Measurements from ENCODE around the gene CAPZB. TPM values are rescaled to one million over a fixed set of nuclear protein-coding genes. Genes with fewer than 3 reads are reported as not detected.
"Not testable (repeated sequence)": the region's sequence is repeated elsewhere in the genome, so short reads cannot be mapped to it uniquely, and the experiment has no call there.

CAPZB gene
- polyA plus RNA-seq: 100 to 1,000 TPM; 221 to 272 TPM

DNA sequence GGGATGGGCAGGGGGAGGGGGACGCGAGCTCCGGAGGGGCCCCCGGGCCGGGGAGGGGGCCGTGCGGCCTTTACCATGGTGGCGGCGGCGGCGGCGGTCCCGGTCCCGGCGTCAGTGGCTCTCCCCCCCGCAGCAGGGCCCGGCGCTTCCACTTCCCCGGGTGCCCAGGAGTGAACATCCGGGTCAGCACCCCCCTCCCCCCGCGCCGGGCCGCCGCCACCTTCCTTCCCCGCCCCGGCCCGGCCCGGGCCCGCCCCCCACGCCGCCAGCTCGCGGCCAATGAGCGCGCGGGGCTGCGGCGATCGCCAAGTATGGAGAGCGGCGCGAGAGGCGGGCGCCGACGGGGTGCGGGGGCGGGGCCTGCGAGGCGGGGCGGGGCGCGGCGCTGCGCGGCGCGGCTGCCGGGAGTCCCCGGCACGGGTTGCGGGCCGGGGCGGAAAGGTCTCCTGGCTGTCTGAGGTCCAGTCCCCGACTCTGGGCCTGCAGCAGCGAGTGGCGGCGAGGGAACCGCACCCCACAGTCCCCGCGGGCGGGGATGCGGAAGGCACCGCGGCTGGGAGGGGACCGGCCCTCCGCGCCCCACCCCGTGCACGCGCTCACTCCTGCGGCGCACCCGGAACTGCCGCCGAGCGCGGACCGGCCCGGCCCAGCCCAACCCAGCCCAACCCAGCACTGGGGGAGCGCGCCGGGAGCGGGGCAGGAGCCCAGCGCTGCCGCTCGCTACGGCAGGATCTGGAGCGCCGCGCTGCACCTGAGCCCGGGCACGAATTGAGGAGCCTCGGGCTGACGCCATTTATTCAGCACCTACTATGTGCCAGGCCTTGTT lies at the start of gene CAPZB:
CAPZB (minus strand) TSS at position 178 of the 826 bp plus-strand sequence; CDS start at position 77, 101 bp downstream.
- H3K27ac ChIP-seq (ENCODE audit: low read depth in 2 of 2, low read length in 1 of 2): peak within 1 kb of the TSS; percentile 93 to 98
- no peaks in the 10 kb centered on the region for H3K9me3 ChIP-seq (ENCODE audit: control insufficient read depth in 2 of 2, insufficient read depth in 1 of 2, low read depth in 1 of 2, low read length in 1 of 2)
- H3K4me3 ChIP-seq (ENCODE audit: low read depth in 1 of 2, low read length in 2 of 2): peak within 1 kb of the TSS; percentile 79 to 84
- H3K36me3 ChIP-seq (ENCODE audit: control insufficient read depth in 2 of 2, insufficient read depth in 2 of 2, low read length in 1 of 2): peaks cover 0 to 5% of the 10 kb centered on the region in 2 donors
- H3K4me1 ChIP-seq (ENCODE audit: control insufficient read depth in 2 of 2, insufficient read depth in 2 of 2, low read length in 1 of 2): peaks cover 12 to 23% of the 10 kb centered on the region in 2 donors
- H3K27me3 ChIP-seq (ENCODE audit: control insufficient read depth in 1 of 2, insufficient read depth in 2 of 2, low read length in 2 of 2): no peaks in the 10 kb centered on the region
- 0 to 1% methylated on average over 29 to 105 of the region's 106 CpGs for WGBS, 2 donors

DNA sequence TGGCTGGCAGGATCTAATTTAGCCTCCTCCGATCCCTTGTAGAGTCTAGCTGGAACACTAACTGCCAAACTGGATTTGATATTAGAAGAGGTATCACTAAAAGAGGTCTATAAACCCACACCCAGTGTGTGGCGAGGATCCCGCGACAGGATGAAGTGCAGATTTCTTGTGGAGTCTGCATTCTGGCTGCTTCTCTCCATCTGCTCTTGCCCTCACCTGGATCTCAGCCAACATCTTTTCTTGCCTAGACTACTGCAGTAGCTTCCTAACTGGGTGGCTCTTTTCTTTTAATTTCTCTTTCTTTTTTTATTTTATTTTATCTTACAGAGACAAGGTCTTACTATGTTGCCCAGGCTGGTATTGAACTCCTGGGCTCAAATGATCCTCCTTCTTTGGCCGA lies 48.9 kb upstream of the CAPZB start:
- Histone ChIP-seq H3K27me3 (ENCODE audit: control insufficient read depth in 1 of 2, insufficient read depth in 2 of 2, low read length in 2 of 2) (no peaks in the 10 kb centered on the region), H3K4me1 (ENCODE audit: control insufficient read depth in 2 of 2, insufficient read depth in 2 of 2, low read length in 1 of 2) (no peaks in the 10 kb centered on the region), H3K36me3 (ENCODE audit: control insufficient read depth in 2 of 2, insufficient read depth in 2 of 2, low read length in 1 of 2) (no peaks in the 10 kb centered on the region), H3K4me3 (ENCODE audit: low read depth in 1 of 2, low read length in 2 of 2) (no peak overlapping the region), H3K27ac (ENCODE audit: low read depth in 2 of 2, low read length in 1 of 2) (no peak overlapping the region), H3K9me3 (ENCODE audit: control insufficient read depth in 2 of 2, insufficient read depth in 1 of 2, low read depth in 1 of 2, low read length in 1 of 2) (peaks cover 0 to 6% of the 10 kb centered on the region in 2 donors)
- 80 to 94% methylated on average over 5 of the region's 5 CpGs for WGBS, 2 donors

DNA sequence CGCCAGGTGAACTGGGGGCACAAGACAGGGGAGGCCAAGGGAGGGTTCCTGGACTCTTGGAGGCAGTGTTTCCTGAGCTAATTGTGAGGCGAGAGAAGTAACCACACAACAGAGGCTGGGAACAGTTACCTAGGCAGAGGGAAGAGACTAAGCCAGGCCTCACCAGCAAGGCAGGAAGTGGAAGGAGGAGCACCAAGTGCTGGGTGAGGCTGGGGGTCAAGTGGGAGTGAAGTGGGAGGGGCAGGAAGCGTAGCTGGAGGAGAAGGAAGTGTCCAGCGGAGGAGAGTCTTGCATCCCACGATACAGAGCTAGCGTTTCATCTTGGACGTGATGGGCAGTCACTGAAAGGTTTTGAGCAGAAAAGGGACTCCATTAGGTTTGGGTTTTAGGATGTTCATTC lies 48.3 kb upstream of the CAPZB start:
- Histone ChIP-seq H3K27me3 (ENCODE audit: control insufficient read depth in 1 of 2, insufficient read depth in 2 of 2, low read length in 2 of 2) (no peaks in the 10 kb centered on the region), H3K9me3 (ENCODE audit: control insufficient read depth in 2 of 2, insufficient read depth in 1 of 2, low read depth in 1 of 2, low read length in 1 of 2) (peaks cover 0 to 6% of the 10 kb centered on the region in 2 donors)
- 67 to 80% methylated on average over 7 of the region's 7 CpGs for WGBS, 2 donors

DNA sequence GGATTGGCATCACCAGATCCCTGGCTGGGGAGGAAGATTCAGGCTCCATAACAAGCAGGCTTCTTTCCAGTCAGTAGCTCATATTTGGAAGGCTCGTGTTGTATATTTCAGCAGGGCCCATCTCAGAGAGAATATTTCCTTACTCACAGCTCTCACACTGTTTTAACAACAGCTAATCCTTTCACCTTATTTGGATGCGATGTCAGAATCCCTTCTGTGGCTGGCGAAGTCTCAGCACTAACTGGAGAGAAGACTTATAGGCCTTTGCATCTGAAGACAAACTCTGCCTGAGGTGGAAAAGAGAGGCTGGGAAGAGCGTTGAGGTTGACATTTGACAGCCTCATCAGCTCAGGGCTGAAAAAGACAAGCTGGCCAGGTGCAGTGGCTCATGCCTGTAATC lies 47.2 kb upstream of the CAPZB start:
- H3K27ac ChIP-seq (ENCODE audit: low read depth in 2 of 2, low read length in 1 of 2): no peak overlapping the region
- 79 to 83% methylated on average over 4 of the region's 4 CpGs for WGBS, 2 donors
- H3K4me3 ChIP-seq (ENCODE audit: low read depth in 1 of 2, low read length in 2 of 2): no peak overlapping the region

More for the DNA sequence above, 48.3 kb upstream of the CAPZB start:
- Histone ChIP-seq H3K4me1 (ENCODE audit: control insufficient read depth in 2 of 2, insufficient read depth in 2 of 2, low read length in 1 of 2) (no peaks in the 10 kb centered on the region), H3K27ac (ENCODE audit: low read depth in 2 of 2, low read length in 1 of 2) (peak overlapping the region in 1 of 2 donors; percentile 45), H3K4me3 (ENCODE audit: low read depth in 1 of 2, low read length in 2 of 2) (no peak overlapping the region), H3K36me3 (ENCODE audit: control insufficient read depth in 2 of 2, insufficient read depth in 2 of 2, low read length in 1 of 2) (no peaks in the 10 kb centered on the region)

DNA sequence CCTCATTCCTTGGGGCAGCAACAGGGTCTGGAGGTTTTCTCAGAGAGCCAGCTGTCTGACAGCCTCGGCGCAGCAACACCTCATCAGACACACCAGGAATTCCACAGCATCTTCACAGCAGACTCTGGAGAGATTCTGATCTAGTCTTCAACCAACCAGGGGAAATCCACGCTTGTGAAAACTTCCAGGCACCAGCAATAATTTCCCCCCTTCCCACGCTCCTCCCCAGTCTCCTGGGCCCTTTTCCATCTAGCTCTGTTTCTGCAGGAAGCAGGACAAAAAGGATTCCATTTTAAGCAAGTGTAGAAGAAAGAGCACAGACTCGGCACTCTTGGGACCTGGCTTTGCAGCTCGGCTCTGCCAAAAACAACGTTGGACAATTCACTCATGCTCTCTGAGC lies 44.3 kb upstream of the CAPZB start:
- Histone ChIP-seq H3K4me1 (ENCODE audit: control insufficient read depth in 2 of 2, insufficient read depth in 2 of 2, low read length in 1 of 2) (no peaks in the 10 kb centered on the region), H3K36me3 (ENCODE audit: control insufficient read depth in 2 of 2, insufficient read depth in 2 of 2, low read length in 1 of 2) (no peaks in the 10 kb centered on the region), H3K9me3 (ENCODE audit: control insufficient read depth in 2 of 2, insufficient read depth in 1 of 2, low read depth in 1 of 2, low read length in 1 of 2) (peaks cover 0 to 3% of the 10 kb centered on the region in 2 donors), H3K4me3 (ENCODE audit: low read depth in 1 of 2, low read length in 2 of 2) (no peak overlapping the region), H3K27ac (ENCODE audit: low read depth in 2 of 2, low read length in 1 of 2) (peak overlapping the region; percentile 30 to 74), H3K27me3 (ENCODE audit: control insufficient read depth in 1 of 2, insufficient read depth in 2 of 2, low read length in 2 of 2) (no peaks in the 10 kb centered on the region)
- 60 to 67% methylated on average over 7 of the region's 7 CpGs for WGBS, 2 donors

More for the DNA sequence above, 47.2 kb upstream of the CAPZB start:
- Histone ChIP-seq H3K27me3 (ENCODE audit: control insufficient read depth in 1 of 2, insufficient read depth in 2 of 2, low read length in 2 of 2) (no peaks in the 10 kb centered on the region), H3K9me3 (ENCODE audit: control insufficient read depth in 2 of 2, insufficient read depth in 1 of 2, low read depth in 1 of 2, low read length in 1 of 2) (peaks cover 0 to 6% of the 10 kb centered on the region in 2 donors), H3K36me3 (ENCODE audit: control insufficient read depth in 2 of 2, insufficient read depth in 2 of 2, low read length in 1 of 2) (no peaks in the 10 kb centered on the region), H3K4me1 (ENCODE audit: control insufficient read depth in 2 of 2, insufficient read depth in 2 of 2, low read length in 1 of 2) (no peaks in the 10 kb centered on the region)

DNA sequence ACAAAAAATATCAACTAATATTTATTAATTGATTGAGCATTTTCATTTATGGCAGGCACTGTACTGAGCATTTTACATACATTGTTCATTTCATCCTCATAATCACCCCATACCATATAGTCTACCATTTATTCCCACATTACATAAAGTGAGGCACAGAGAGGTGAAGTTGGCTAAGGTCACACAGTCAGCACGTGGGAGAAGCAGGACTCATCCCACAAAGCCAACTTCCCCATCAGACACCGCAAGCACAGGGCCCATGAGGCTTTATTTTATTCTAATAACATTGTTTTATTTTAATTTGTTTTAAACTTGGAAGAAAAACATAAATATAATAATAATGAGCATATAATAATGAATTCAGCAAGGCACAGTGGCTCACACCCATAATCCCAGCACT lies 43.1 kb upstream of the CAPZB start:
- H3K36me3 ChIP-seq (ENCODE audit: control insufficient read depth in 2 of 2, insufficient read depth in 2 of 2, low read length in 1 of 2): no peaks in the 10 kb centered on the region
- no peaks in the 10 kb centered on the region for H3K4me1 ChIP-seq (ENCODE audit: control insufficient read depth in 2 of 2, insufficient read depth in 2 of 2, low read length in 1 of 2)
- no peak overlapping the region for H3K27ac ChIP-seq (ENCODE audit: low read depth in 2 of 2, low read length in 1 of 2)
- H3K4me3 ChIP-seq (ENCODE audit: low read depth in 1 of 2, low read length in 2 of 2): no peak overlapping the region
- H3K9me3 ChIP-seq (ENCODE audit: control insufficient read depth in 2 of 2, insufficient read depth in 1 of 2, low read depth in 1 of 2, low read length in 1 of 2): peaks cover 0 to 3% of the 10 kb centered on the region in 2 donors
- no peaks in the 10 kb centered on the region for H3K27me3 ChIP-seq (ENCODE audit: control insufficient read depth in 1 of 2, insufficient read depth in 2 of 2, low read length in 2 of 2)
- 67 to 74% methylated on average over 2 of the region's 2 CpGs for WGBS, 2 donors

DNA sequence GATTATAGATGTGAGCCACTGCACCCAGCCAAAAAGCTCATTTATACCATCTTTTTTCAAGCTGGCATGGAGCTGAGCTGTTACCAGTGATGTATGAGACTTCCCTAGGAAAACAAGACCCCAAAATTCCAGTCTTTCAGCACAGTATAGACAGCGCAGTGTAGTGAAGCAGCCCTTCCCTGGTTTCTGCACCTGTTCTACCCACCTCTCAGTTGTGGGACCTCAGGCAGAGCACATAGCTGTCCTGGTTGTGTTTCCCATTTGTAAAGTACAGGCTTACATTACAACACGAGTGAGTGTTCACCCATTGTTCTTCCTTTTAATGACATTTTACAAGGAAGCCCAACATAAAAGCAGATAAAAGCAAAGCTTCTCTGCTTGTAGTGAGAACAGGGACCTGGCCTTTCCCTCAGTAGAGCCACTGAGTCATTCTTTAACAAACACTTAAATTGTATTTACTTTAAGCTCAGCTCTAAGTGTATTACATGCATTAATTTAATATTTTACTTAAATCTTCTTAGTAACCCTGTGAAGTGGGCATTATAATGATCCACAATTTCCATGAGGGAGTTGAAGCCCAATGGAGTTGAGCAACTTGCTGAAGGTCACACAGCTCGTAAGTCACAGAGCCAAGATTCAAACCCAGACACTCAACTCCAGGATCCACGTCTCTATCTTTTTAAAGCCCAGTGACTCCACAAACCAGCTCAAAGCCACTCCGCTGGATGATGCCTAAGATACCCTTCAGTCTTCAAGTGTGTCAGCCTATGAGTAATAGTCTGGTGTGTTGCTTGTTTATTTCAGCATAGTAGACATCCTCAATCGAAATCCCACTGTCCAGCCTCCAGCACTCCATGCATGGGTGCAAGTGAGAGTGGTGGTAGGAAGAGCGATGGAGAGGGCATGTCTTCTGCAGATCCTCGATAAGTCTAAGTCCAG lies 40.5 kb upstream of the CAPZB start:
- Histone ChIP-seq H3K27me3 (ENCODE audit: control insufficient read depth in 1 of 2, insufficient read depth in 2 of 2, low read length in 2 of 2) (no peaks in the 10 kb centered on the region), H3K27ac (ENCODE audit: low read depth in 2 of 2, low read length in 1 of 2) (no peak overlapping the region), H3K36me3 (ENCODE audit: control insufficient read depth in 2 of 2, insufficient read depth in 2 of 2, low read length in 1 of 2) (no peaks in the 10 kb centered on the region), H3K4me1 (ENCODE audit: control insufficient read depth in 2 of 2, insufficient read depth in 2 of 2, low read length in 1 of 2) (no peaks in the 10 kb centered on the region), H3K9me3 (ENCODE audit: control insufficient read depth in 2 of 2, insufficient read depth in 1 of 2, low read depth in 1 of 2, low read length in 1 of 2) (no peaks in the 10 kb centered on the region), H3K4me3 (ENCODE audit: low read depth in 1 of 2, low read length in 2 of 2) (no peak overlapping the region)
- WGBS, 2 donors: 86 to 87% methylated on average over 8 of the region's 8 CpGs

DNA sequence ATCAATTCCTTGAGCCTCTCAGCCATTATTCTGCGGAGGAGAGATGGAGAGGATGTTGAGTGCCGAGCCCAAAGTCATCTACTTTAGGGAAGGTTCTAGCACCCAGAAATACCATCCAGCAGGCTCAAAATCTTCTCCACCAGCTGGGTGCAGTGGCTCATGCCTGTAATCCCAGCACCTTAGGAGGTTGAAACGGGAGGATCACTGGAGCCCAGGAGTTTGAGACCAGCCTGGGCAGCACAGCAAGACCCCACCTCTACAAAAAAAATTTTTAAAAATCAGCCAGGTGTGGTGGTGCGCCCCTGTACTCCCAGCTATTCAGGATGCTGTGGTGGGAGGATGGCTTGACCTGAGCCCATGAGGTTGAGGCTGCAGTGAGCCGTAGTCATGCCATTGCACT lies 39.5 kb upstream of the CAPZB start:
- no peaks in the 10 kb centered on the region for H3K36me3 ChIP-seq (ENCODE audit: control insufficient read depth in 2 of 2, insufficient read depth in 2 of 2, low read length in 1 of 2)
- no peak overlapping the region for H3K27ac ChIP-seq (ENCODE audit: low read depth in 2 of 2, low read length in 1 of 2)
- no peak overlapping the region for H3K4me3 ChIP-seq (ENCODE audit: low read depth in 1 of 2, low read length in 2 of 2)
- 92 to 97% methylated on average over 5 of the region's 5 CpGs for WGBS, 2 donors
- H3K27me3 ChIP-seq (ENCODE audit: control insufficient read depth in 1 of 2, insufficient read depth in 2 of 2, low read length in 2 of 2): no peaks in the 10 kb centered on the region
- no peaks in the 10 kb centered on the region for H3K4me1 ChIP-seq (ENCODE audit: control insufficient read depth in 2 of 2, insufficient read depth in 2 of 2, low read length in 1 of 2)
- H3K9me3 ChIP-seq (ENCODE audit: control insufficient read depth in 2 of 2, insufficient read depth in 1 of 2, low read depth in 1 of 2, low read length in 1 of 2): no peaks in the 10 kb centered on the region

DNA sequence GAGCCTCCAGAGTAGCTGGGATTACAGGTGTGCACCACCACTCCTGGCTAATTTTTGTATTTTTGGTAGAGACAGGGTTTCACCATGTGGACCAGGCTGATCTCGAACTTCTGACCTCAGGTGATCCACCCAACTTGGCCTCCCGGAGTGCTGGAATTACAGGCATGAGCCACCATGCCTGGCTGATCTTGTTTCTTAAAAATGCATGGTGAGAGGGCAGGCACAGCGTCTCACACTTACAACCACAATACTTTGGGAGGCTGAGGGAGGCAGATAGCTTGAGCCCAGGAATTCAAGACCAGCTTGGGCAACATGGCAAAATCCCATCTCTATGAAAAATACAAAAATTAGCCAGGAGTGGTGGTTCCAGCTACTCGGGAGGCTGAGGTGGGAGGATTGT lies 37.2 kb upstream of the CAPZB start:
- H3K4me3 ChIP-seq (ENCODE audit: low read depth in 1 of 2, low read length in 2 of 2); H3K9me3 ChIP-seq (ENCODE audit: control insufficient read depth in 2 of 2, insufficient read depth in 1 of 2, low read depth in 1 of 2, low read length in 1 of 2); H3K27ac ChIP-seq (ENCODE audit: low read depth in 2 of 2, low read length in 1 of 2); H3K27me3 ChIP-seq (ENCODE audit: control insufficient read depth in 1 of 2, insufficient read depth in 2 of 2, low read length in 2 of 2); H3K4me1 ChIP-seq (ENCODE audit: control insufficient read depth in 2 of 2, insufficient read depth in 2 of 2, low read length in 1 of 2); H3K36me3 ChIP-seq (ENCODE audit: control insufficient read depth in 2 of 2, insufficient read depth in 2 of 2, low read length in 1 of 2): not testable (repeated sequence)
- 92 to 97% methylated on average over 4 of the region's 4 CpGs for WGBS, 2 donors

All from esophagus (tissue), 2 donors.